ENCODE measurements around the gene NAA15. TPM values are rescaled to one million over a fixed set of nuclear protein-coding genes. Genes with fewer than 3 reads are reported as not detected.

The NAA15 gene
- total and polyA plus RNA-seq, 2 of the 8 experiments (the other 6 are each of a cell fraction or from before 2014, with no cell fraction given): 9.7 to 124 TPM

GRCh38 chr4:139453371-139454110, 152.2 kb downstream of the NAA15 start (continued):
- TF ChIP-seq EGR1 (IDR thresholded peaks at IDR 0.05; ENCODE audit: borderline replicate concordance, low read depth, low read length): peak; percentile 93
- TF ChIP-seq HDAC2 (IDR thresholded peaks at IDR 0.05; ENCODE audit: borderline replicate concordance in 1 of 2, low read depth in 2 of 2, low read length in 2 of 2): no peak; a peak in 1 of 4 replicates
- TF ChIP-seq USF2 (IDR thresholded peaks at IDR 0.05; ENCODE audit: low read length): no peak
- no peak for TF ChIP-seq CBX8 (IDR thresholded peaks at IDR 0.05; ENCODE audit: borderline replicate concordance, low read depth, low read length)
- TF ChIP-seq, protein P1, sequence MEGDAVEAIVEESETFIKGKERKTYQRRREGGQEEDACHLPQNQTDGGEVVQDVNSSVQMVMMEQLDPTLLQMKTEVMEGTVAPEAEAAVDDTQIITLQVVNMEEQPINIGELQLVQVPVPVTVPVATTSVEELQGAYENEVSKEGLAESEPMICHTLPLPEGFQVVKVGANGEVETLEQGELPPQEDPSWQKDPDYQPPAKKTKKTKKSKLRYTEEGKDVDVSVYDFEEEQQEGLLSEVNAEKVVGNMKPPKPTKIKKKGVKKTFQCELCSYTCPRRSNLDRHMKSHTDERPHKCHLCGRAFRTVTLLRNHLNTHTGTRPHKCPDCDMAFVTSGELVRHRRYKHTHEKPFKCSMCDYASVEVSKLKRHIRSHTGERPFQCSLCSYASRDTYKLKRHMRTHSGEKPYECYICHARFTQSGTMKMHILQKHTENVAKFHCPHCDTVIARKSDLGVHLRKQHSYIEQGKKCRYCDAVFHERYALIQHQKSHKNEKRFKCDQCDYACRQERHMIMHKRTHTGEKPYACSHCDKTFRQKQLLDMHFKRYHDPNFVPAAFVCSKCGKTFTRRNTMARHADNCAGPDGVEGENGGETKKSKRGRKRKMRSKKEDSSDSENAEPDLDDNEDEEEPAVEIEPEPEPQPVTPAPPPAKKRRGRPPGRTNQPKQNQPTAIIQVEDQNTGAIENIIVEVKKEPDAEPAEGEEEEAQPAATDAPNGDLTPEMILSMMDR (IDR thresholded peaks at IDR 0.05; ENCODE audit: control extremely low read depth in 1 of 3, insufficient read depth in 1 of 3, low read depth in 1 of 3, low read length in 3 of 3): no peak; a peak in 1 of 4 replicates
- peak; percentile 28; the same call in 1 of the 2 replicates for TF ChIP-seq GTF2F1 (IDR thresholded peaks at IDR 0.05; ENCODE audit: borderline replicate concordance, low read depth, low read length)
- peak; percentile 81 for TF ChIP-seq TAF1 (IDR thresholded peaks at IDR 0.05; ENCODE audit: low read depth, low read length)
- TF ChIP-seq JUN (IDR thresholded peaks at IDR 0.05; ENCODE audit: low read depth, low read length): no peak
- peak; percentile 89 for TF ChIP-seq BRCA1 (IDR thresholded peaks at IDR 0.05; ENCODE audit: low read depth, low read length)
- no peak for TF ChIP-seq SP4 (IDR thresholded peaks at IDR 0.05; ENCODE audit: low read length)
- TF ChIP-seq KDM4A (IDR thresholded peaks at IDR 0.05; ENCODE audit: low read depth, low read length, severe bottlenecking): peak; percentile 80
- no peak for TF ChIP-seq JUND (IDR thresholded peaks at IDR 0.05; ENCODE audit: low read length)
- TF ChIP-seq KDM1A (IDR thresholded peaks at IDR 0.05; ENCODE audit: borderline replicate concordance, low read length): no peak
- TF ChIP-seq CBX5 (IDR thresholded peaks at IDR 0.05; ENCODE audit: low read depth, low read length): no peak
- TF ChIP-seq, protein P2, sequence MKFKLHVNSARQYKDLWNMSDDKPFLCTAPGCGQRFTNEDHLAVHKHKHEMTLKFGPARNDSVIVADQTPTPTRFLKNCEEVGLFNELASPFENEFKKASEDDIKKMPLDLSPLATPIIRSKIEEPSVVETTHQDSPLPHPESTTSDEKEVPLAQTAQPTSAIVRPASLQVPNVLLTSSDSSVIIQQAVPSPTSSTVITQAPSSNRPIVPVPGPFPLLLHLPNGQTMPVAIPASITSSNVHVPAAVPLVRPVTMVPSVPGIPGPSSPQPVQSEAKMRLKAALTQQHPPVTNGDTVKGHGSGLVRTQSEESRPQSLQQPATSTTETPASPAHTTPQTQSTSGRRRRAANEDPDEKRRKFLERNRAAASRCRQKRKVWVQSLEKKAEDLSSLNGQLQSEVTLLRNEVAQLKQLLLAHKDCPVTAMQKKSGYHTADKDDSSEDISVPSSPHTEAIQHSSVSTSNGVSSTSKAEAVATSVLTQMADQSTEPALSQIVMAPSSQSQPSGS (IDR thresholded peaks at IDR 0.05; ENCODE audit: low read length): no peak
- TF ChIP-seq MAFK (IDR thresholded peaks at IDR 0.05; ENCODE audit: low read depth, low read length): no peak
- TF ChIP-seq CHD1 (IDR thresholded peaks at IDR 0.05; ENCODE audit: low read depth, low read length): no peak
- TF ChIP-seq SP1 (IDR thresholded peaks at IDR 0.05; ENCODE audit: low read depth, low read length): no peak
- TF ChIP-seq RFX5 (IDR thresholded peaks at IDR 0.05; ENCODE audit: borderline replicate concordance, low read depth, low read length): no peak

Data from H1 (cell line).